Hematopoietic multipotent progenitor cell treated with erythropoietin and hydrocortisone succinate and interleukin-3 and kit ligand, for 6 days (in vitro differentiated cells): ENCODE measurements around the gene CRYBB3.
"Not testable (repeated sequence)": the region's sequence is repeated elsewhere in the genome, so short reads cannot be mapped to it uniquely, and the experiment has no call there.

ENCODE experiments used
- DNase-seq: peaks from one replicate; pipeline ENCODE4 v3.0.0-alpha.2; 2015

Gene CRYBB3

DNA sequence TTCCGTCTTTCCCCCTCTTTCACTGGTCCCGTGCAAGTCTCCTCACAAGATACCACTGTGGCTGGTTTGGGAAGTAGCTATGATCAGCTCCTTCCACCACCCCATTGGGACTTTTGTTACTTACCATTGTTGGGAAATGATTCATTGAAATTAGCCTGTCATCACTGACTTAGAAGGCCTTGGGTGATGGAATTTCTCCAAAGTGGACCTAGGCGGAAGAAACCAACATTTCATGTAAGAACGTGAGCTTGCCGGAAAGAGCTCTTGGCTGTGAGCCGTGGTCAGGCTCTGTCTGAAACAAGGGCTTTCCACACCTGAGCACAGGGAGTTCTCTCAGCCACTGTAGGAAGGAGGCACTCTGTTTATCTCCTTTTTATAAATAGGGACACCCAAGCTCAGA lies 23.5 kb upstream of the CRYBB3 start:
- DNase-seq = no peak

DNA sequence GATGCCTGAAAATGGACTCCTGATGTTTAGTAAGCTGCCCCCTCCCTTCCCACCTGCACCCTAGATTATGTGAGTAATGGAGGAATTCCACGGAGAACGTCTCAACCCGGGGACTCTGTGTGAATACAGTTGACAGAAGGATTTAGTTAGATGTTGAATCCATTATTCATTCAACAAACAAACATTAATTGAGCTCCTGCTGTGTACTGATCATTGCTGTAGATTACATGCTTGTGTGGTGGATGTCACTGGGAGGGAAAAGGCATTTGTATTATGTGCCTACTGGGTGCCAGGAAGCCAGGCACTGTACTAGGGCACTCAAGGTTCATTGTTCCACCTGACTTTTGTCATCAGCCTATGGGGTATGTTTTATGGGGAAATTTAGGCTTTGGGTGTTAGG lies 22.9 kb upstream of the CRYBB3 start:
- no peak for DNase-seq

DNA sequence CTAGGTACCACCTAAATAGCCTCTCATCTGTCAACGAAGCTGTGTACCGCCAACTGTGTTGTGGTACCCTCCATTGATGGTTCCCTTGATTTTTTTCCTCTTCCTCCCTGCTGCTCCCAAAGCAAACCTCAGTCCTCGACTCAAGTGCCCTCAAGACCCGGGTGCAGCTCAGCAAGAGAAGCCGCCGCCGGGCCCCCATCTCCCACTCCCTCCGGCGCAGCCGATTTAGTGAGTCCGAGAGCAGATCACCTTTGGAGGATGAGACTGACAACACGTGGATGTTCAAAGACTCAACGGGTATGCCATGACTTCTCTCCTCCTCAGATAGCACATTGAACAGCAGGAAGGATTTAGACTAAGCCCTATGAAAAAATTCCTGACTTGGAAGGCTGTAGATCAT lies 22.4 kb upstream of the CRYBB3 start:
- no peak for DNase-seq

DNA sequence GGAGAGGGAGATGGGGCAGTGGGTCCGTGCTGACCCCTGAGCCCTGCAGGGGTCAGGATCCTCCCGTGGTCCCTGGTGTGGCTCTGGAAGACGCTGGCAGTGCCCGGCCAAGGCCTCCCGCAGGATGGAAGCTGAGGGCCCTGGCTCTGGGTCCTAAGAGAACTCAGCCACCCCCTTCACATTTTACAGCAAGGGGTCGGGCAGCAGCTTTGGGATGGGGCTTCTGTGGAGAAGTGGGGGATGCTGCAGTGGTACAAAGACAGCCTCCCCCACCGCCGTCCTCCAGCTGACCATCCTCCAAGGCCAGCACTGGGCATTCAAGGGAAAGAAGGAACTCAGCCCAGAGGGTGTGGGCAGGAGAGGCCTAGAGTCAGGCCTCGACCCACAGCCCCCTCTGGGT lies 21.8 kb upstream of the CRYBB3 start:
- no peak for DNase-seq

DNA sequence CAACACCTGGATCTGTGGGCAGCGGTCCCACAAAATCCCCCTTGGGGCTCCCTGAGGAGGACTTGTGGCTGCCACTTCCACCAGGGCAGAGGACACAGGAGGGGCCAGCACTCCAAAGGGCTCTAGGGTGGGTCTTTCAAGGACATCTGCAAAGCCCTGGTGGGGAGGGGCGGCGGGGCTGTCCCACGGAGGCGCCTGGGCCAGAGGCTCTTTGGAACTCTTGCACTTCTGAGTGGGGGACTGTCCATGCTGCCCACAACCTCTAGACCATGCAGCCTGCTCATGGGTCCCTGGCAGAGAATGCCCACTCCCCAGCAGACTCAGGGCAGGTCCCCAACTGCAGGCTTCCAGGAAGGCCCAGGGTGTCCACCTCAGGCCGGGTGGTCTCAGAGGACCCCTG lies 21.3 kb upstream of the CRYBB3 start:
- DNase-seq = not testable (repeated sequence)

DNA sequence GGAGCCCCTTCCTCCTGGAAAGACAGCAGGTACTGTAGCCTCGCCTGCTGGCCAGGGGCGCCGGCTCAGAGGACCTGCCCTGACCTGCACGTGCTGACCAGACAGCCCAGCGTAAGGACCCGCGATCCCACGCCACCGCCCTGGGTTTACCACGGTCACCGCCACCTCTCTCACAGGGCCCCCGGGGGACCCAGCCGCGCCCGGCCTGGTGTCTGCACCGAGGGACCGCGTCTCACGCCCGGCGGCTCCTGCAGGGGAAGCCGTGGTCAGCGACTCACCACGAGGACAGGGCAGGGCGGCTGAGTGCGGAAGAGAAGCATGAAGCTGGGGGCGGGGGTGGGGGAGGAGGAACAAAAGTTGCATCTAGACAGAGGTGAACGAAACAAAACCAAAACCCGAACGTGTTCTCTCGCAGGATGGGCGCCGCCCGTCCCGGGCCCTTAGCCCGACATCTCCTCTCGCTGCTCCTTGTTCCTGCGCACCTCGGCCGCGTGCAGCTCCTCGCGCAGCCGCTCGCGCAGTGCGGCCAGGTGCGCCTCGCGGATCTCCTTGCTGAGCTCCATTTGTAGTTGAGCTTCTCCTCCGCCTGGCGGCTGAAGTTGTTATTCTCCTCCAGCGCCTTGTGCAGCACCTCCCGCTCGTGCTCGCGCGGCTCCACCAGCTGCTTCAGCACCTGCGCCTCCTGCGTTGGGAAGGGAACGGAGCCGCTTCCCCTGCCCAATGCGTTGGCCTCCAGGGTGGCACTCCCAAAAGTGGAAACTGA lies 20.6 kb upstream of the CRYBB3 start:
- DNase-seq = not testable (repeated sequence)

DNA sequence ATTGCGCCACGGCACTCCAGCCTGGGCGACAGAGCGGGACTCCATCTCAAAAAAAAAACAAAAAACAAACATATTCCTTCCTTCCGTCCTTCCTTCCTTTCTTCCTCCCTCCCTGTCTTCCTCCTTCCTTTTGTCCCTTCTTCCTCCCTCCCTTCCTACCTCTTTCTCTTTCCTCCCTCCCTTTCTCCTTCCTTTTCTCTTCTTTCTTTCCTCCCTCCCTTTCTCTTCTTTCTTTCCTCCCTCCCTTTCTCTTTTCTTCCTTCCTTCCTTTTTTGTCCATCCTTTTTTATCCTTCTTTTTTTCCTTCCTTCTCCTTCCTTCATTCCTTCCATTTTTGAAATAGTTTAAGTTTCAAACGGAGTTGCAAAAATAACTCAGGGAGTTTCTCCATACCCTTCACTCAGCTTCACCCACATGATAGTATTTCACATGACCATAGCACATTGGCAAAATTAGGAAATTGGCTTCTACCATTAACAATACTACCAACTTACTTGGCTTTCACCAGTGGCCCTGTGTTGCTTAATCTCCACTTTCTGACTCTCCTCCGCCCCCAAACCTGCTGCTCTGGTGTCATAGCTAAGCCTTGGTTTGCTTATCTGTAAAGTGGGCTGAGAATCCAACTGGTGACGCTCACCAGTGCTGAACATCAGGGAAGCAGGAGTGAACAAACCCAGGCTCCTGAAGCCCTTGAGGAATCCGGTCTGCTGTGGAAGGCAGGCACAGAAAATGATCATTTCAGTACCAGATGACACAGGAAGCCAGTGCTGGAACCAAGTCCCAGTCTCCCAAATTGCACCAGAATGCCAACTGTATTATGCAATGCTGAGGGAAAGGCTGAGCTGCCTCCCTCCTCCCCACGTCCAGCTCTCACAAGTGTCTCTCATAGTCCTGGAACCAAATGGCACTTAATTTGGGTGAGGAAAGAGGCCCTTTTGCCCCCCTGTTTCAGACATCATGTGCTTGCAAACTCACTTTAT lies 17.2 kb upstream of the CRYBB3 start:
- DNase-seq = no peak

DNA sequence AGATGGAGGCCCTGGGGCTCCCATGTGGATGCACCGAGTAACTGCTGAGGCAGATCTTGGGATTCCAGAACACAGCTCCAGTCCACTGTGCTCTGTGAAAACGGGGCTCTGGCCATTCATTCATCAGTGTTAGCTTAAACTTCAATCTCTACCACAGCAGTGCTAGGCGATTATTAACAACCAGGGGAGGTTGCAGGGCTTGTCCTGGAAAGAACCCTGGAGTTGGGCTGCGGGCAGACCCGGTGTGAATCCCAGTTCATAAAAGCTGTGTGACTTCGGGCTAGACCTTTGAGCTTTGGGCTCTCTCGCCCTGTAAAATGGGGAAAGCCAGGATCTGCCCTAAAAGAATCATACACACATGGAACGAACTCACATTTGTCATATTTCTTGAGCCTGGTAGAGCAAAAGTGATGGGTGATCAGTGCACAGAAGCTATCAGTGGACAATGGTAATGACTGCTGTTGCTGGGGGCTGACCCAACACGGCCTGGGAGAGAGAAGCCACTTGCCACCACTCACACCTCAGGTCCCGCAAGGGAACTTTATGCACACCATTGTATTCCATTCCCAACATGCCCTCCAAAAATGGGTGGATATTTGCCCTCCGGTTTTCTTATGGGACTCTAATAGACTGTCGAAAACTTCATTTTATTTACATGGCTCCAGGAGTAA lies 15.6 kb upstream of the CRYBB3 start:
- DNase-seq = no peak

DNA sequence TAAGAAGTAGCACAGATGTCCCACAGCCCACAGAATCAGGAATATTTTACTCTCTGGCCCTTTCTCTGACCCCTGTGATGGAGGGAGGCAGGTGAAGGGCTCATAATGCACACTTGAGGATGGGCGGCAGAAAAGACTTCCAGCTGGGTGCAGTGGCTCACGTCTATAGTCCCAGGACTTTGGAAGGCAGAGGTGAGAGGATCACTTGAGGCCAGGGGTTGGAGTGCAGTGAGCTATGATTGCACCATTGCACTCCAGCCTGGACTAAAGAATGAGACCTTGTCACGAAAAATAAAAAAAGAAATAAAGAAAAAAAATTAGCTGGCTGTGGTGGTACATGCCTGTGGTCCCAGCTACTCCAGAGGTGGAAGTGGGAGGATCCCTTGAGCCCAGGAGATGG lies 13.5 kb upstream of the CRYBB3 start:
- DNase-seq = no peak

DNA sequence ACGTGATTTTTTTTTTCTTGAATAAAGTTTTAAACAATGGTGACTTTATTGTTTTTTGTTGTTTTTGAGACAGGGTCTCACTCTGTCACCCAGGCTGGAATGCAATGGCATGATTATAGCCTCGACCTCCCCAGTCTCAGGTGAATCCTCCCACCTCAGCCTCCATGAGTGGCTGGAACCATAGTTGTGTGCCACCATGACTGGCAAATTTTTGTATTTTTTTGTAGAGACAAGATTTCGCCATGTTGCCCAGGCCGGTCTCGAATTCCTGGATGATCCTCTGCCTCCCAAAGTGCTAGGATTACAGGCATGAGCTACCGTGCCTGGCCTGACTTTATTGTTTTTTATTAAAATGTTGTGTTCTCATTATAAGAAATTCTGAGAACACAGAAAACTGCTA lies 12.2 kb upstream of the CRYBB3 start:
- no peak for DNase-seq

DNA sequence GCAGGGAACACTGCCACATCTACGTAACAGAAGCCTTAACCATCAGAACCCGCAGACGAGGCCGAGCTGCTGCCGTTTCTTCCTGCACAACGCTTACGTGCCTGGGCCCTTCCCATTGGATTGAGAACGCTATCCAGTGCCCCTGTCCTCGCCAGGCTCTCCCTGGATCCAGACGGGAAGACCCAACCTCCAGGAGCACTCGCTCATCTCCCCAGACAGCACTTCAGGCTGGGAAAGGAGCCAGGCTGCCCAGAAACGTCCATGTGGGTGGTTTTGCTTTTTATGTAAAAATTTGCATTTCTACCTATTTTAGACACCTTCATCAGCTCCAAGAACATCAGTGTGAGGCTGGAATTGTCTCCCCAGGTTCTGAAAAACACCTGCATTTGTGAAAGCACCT lies 7.3 kb upstream of the CRYBB3 start:
- no peak for DNase-seq

DNA sequence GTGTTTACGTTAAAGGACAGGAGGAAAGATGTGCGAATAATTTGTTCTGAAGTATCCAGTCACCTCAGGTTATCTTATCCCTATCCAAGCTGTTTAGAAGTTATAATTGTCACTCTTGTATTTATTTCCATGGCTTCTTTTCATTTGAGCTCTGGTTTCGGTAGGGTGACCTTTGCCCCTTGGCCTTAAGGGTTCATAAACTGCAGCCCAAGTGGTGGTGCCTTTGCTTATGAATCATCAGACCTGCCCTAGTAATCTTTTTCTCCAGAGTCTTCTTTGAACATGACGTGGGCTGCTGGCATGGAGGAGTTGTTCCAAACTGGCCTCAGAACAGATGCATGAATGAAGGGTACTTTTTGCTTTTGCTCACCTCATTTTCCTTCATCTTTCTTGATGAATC lies 6.5 kb upstream of the CRYBB3 start:
- DNase-seq = no peak

DNA sequence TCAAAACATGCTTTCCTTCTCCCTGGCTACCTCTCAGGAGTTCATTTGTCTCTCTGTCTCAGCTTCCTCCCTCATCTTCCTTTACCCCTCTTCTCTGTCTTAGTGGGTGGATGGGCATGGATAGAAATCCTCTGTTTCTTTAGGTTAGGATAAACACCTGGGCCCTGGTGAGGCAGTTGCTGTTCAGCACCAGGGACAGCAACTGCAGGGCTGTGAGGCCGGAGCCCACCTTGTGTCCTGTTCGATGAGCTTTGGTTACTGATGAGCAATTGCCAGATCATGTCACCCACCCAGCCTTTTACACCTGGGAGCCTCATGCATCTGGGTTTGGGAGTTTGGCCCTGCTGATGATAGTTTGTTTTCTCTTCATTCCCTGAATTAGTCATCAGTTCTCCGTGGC lies 6.1 kb upstream of the CRYBB3 start:
- peak; percentile 32 for DNase-seq

DNA sequence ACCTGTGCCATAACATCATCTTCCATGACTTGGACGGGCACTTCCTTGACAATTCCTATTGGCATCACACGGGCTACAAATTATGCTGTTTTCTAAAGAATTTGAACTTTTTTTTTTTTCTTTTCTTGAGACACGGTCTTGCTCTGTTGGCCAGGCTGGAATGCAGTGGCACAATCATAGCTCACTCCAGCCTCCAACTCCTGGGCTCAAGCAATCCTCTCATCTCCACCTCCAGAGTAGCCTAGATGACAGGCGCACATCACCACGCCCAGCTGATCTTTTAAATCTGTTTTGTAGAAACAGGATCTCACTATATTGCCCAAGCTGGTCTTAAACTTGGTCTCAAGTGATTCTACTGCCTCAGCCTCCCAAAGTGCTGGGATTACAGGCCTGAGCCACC lies 3.3 kb upstream of the CRYBB3 start:
- DNase-seq = no peak

DNA sequence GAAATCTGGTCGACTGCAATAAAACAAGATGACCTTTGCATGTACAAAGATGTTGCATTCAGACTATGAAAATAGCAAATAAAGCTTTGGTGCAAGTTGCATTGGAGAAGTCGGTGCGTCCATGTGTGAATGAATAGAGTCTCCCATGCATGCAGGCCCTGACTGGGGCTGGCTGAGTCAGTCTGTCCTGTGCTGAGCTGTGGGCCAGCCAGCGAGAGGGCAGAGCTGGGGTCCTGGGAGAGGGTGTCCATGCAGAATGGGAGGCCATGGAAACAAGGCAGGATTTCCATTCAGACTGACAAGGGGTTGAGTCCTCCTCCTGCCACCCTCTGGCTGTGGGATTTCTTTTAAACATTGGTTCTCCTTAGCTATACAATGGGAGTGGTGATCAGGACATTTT lies 2.3 kb upstream of the CRYBB3 start:
- no peak for DNase-seq

DNA sequence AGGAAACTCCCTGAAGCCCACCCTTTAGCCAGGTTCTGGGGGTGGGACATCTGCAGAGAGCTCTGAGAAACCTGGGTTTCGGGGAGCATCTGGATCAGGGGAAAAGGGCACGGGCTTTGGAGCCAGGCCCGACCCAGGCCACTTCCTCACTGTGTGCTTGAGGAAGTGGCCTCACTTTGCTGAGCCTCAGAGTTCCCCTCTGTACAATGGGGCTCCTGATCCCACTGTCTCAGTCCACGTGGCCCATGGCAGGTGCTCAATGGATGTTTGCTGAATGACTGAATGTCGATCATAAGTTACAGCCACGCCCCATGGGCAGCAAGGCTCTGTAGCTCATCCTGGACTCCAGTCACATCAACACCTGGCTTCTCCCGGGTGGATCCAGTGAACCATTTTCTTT lies 1.3 kb downstream of the CRYBB3 start:
- no peak for DNase-seq

DNA sequence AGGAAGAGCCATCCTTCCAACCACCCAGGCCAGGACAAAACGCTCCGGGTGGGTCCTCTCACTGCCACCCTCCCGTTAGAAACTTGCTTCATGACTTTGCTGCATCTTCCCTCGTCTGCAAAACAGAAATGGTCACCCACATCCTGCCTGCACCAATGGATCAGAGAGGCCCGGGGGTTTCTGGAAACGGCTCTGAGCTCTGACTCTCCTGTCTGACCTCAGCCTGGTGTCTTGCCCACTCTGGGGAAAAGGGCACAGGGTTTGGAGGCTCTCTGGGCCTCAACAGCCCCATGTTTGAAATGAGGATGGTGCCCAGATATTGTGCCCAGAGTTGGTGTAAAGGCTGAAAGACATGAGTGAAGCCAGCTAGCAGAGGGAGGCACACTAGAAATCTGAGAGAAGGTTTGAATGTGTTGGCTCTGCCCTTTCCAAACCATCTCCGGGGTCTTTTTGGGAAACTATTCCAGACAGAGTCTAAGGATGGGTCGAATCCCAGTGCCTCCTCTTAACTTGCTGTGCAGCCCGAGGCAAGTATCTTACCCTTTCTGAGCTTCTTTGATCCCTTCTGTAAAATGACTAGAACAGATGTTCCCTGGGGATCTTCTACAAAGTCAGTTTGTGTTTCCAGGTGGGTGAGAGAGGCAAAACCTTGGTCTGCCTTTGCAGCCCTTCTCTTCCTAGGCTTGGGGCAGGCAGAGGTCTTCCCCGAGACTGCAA lies 2.1 kb downstream of the CRYBB3 start:
- no peak for DNase-seq

DNA sequence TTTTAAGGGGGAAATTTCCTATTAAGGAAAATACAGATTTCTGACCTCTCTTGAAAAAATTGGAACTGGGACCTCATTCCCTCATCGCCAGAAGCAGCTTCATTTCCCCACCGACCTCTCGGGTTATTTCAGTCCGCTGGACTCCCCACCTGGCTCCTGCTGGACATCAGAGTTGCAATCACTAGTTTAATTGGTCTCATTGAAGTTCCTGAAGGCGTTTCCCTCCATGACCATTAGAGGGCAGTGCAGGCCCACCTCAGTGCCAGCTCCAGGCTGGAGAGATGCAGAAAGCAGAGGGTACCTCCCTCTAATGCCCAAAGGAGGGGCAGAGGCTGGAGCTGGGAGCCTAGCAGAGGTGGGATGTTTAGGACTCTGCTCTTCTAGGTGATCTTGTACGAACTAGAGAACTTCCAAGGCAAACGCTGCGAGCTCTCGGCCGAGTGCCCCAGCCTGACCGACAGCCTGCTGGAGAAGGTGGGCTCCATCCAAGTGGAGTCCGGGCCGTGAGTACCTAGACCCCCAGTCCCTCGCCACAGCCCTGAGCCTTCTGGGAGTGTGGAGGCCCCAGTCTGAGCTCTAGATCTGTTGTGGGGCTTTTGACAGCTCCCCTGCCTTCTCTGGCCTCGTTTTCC lies 2.7 kb downstream of the CRYBB3 start:
- DNase-seq = peak; percentile 78

DNA sequence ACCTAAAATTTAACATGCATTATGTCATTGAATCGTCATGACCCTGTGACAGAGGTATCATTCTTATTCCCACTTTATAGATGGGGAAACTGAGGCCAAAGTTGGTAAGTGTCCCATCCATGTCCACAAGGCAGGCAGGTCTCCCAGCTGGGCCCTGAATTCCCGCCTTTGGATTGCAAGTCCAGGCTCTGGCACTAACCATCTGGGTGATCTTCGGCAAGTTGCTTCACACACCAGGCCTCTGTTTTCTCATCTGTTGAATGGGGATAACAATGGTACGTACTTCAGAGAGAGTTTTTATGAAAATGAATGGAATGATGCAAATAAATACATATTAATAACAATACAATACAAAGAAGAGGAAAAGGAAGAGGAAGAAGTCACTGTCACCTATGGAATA lies 3.4 kb downstream of the CRYBB3 start:
- no peak for DNase-seq

DNA sequence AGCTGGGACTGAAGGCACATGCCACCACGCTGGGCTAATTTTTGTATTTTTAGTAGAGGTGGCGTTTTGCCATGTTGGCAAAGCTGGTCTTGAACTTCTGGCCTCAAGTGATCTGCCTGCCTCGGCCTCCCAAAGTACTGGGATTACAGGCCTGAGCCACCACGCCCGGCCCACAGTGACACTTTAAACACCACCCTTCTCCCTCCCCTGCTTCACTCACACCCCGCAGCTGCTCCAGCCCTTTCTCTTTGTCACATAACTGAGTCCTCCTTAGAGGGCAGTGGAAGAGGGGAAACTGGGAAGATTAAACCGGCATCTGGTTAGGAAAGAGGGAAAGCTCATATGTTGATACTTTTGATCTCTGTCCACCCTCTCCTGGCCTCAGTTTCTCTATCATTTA lies 4.9 kb downstream of the CRYBB3 start:
- DNase-seq = not testable (repeated sequence)

DNA sequence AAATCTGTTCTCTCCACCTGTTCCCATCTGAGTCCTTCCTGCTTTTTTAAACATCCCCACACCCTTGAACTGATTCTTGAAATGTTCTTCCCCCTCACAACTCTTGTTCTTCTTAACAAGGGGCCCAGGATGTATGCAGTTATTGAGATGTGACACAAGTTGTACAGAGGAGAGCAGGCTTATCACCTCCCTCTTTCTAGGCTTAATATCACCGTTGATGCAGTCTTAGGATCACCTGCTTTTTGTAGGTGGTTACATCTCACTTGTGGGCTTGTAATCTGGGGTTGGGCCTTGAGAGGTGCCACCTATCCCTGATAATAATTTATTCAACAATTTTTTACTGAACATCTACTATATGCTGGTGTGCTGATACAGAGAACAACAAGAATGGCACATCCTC lies 6.2 kb downstream of the CRYBB3 start:
- DNase-seq = no peak

DNA sequence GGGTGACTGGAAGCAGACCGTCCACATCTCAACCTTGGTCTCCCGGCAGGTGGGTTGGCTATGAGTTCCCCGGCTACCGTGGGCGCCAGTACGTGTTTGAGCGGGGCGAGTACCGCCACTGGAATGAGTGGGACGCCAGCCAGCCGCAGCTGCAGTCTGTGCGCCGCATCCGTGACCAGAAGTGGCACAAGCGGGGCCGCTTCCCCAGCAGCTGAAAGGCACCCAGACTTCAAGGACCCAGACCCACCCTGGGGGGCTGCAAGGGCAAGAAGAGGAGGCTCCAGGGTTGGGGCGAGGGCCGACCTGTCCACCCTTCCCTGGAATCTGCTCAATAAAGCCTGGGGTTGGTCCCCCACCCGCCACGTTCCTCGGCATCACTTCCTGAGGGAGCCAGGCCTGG lies 7.3 kb downstream of the CRYBB3 start:
- DNase-seq = no peak
